WTC11 (cell line): ENCODE results near the gene COBL. TPM values are rescaled to one million over a fixed set of nuclear protein-coding genes. Genes with fewer than 3 reads are reported as not detected.

Experiments used
- ATAC-seq: fragments of 200-7000 bp; cut with Tn5 transposase; 2 replicates; pipeline ENCODE4 v1.10.0; 2021; ENCODE audit warnings: mild to moderate bottlenecking, moderate library complexity
- CTCF ChIA-PET: fragments of 300-600 bp; sonication (Branson Sonifier 250); formaldehyde crosslinking; loops from one replicate; lab custom pipeline; 2021; ENCODE audit warnings: antibody characterized with exemption; lab: Charles Lee
- POLR2A ChIA-PET: fragments of 350-600 bp; sonication (Branson Sonifier 250); formaldehyde crosslinking; loops from one replicate; lab custom pipeline; 2021; ENCODE audit warnings: antibody characterized with exemption; lab: Charles Lee
- DNase-seq: peaks from one replicate; pipeline ENCODE4 v3.0.0; 2021; ENCODE audit warnings: low spot score
- H3K27ac Mint-ChIP-seq: 2 replicates; pipeline ENCODE4 v1.8.0; 2021; ENCODE audit warnings: mixed read lengths
- H3K27me3 Mint-ChIP-seq: 2 replicates; pipeline ENCODE4 v1.8.0; 2021; ENCODE audit warnings: low read depth, mild to moderate bottlenecking, moderate library complexity, mixed read lengths
- H3K36me3 Mint-ChIP-seq: 2 replicates; pipeline ENCODE4 v1.8.0; 2021; ENCODE audit warnings: mixed read lengths
- H3K4me1 Mint-ChIP-seq: 2 replicates; pipeline ENCODE4 v1.8.0; 2022; ENCODE audit warnings: mixed read lengths
- H3K4me3 Mint-ChIP-seq: 2 replicates; pipeline ENCODE4 v1.8.0; 2021; ENCODE audit warnings: mild to moderate bottlenecking, moderate library complexity, mixed read lengths
- H3K9me3 Mint-ChIP-seq: 2 replicates; pipeline ENCODE4 v1.8.0; 2021; ENCODE audit warnings: mixed read lengths
- AFF4 ChIP-seq: sonication (generic); formaldehyde crosslinking; IDR thresholded peaks from 2 replicates; pipeline ENCODE4 v1.8.1; 2023; ENCODE audit warnings: mild to moderate bottlenecking, missing genetic modification reagents, borderline replicate concordance
- ATF1 ChIP-seq: sonication (generic); formaldehyde crosslinking; IDR thresholded peaks from 2 replicates; pipeline ENCODE4 v1.8.1; 2023; ENCODE audit warnings: mild to moderate bottlenecking, moderate library complexity, missing genetic modification reagents
- CDX4 ChIP-seq: fragments of 250-450 bp; sonication (Bioruptor Pico); IDR thresholded peaks from 2 replicates; pipeline ENCODE4 v1.9.0; 2021; ENCODE audit warnings: moderate library complexity, mild to moderate bottlenecking, inconsistent platforms, borderline replicate concordance
- FOXK1 ChIP-seq: sonication (generic); formaldehyde crosslinking; IDR thresholded peaks from 2 replicates; pipeline ENCODE4 v1.8.0; 2022; ENCODE audit warnings: mild to moderate bottlenecking, moderate library complexity, missing genetic modification reagents
- GRHL2 ChIP-seq: fragments of 250-450 bp; sonication (Bioruptor Pico); IDR thresholded peaks from 2 replicates; pipeline ENCODE4 v1.8.0; 2022; ENCODE audit warnings: mild to moderate bottlenecking, moderate library complexity; ENCODE audit not compliant: insufficient replicate concordance, severe bottlenecking
- HMGA2 ChIP-seq: fragments of 250-450 bp; sonication (Bioruptor Pico); IDR thresholded peaks from 2 replicates; pipeline ENCODE4 v1.4.0; 2021; ENCODE audit warnings: mild to moderate bottlenecking, moderate library complexity
- IRF1 ChIP-seq: sonication (generic); formaldehyde crosslinking; IDR thresholded peaks from 2 replicates; pipeline ENCODE4 v1.8.0; 2023; ENCODE audit warnings: missing genetic modification reagents
- MLX ChIP-seq: sonication (generic); formaldehyde crosslinking; IDR thresholded peaks from 2 replicates; pipeline ENCODE4 v1.8.1; 2023; ENCODE audit warnings: mild to moderate bottlenecking, missing genetic modification reagents, moderate library complexity
- NR2C2 ChIP-seq: sonication (generic); formaldehyde crosslinking; IDR thresholded peaks from 2 replicates; pipeline ENCODE4 v1.8.0; 2022; ENCODE audit warnings: mild to moderate bottlenecking, missing genetic modification reagents
- TEAD1 ChIP-seq: sonication (generic); formaldehyde crosslinking; IDR thresholded peaks from 2 replicates; pipeline ENCODE4 v1.8.0; 2022; ENCODE audit warnings: mild to moderate bottlenecking, missing genetic modification reagents
- ZNF138 ChIP-seq: sonication (generic); formaldehyde crosslinking; conservative IDR thresholded peaks from 2 replicates; pipeline ENCODE4 v1.8.1; 2022; ENCODE audit warnings: mild to moderate bottlenecking, moderate library complexity, missing genetic modification reagents
- ZNF232 ChIP-seq: sonication (generic); formaldehyde crosslinking; IDR thresholded peaks from 2 replicates; pipeline ENCODE4 v1.8.0; 2022; ENCODE audit warnings: mild to moderate bottlenecking, missing genetic modification reagents
- ZNF317 ChIP-seq: sonication (generic); formaldehyde crosslinking; IDR thresholded peaks from 2 replicates; pipeline ENCODE4 v1.8.1; 2023; ENCODE audit warnings: low read depth, mild to moderate bottlenecking, moderate library complexity, missing genetic modification reagents, borderline replicate concordance
- ZNF423 ChIP-seq: fragments of 250-450 bp; sonication (Bioruptor Pico); IDR thresholded peaks from 2 replicates; pipeline ENCODE4 v2.1.2; 2022; ENCODE audit warnings: mild to moderate bottlenecking, moderate library complexity
- total RNA-seq: library from RNA; stranded (reverse); gene quantifications from 3 replicates; pipeline ENCODE4 v1.2.3, GENCODE V29; 2021

Gene COBL
- total RNA-seq, 1 experiment from 2014 or later: 36.5 TPM

- TF ChIP-seq AFF4 (CRISPR knock-in tag): no peak
Observed at GRCh38 chr7:51154201-51154600, 162.4 kb downstream of the COBL start (continued).

GRCh38 chr7:51152706-51153200 lies 163.9 kb downstream of the COBL start:
- Mint-ChIP-seq H3K27ac (0 out of 2 replicates have a peak overlapping the region, but pooled peaks have one; percentile 25), H3K4me1 (peaks cover 16% of the 10 kb centered on the region), H3K36me3 (peaks cover 25% of the 10 kb centered on the region), H3K27me3 (no peaks in the 10 kb centered on the region)
- peak; percentile 38; the same call in 1 of the 2 replicates for ATAC-seq
- ChIA-PET CTCF (interaction anchor here (0.8 to 3.3 kb wide), 6 partner anchors 8 to 214 kb away, joined by 3 to 41 read pairs (median 8); no protein-coding TSS in a partner anchor), POLR2A (no interaction called here)
- TF ChIP-seq CDX4 (CRISPR knock-in tag) (no peak), TEAD1 (CRISPR knock-in tag) (no peak), NR2C2 (CRISPR knock-in tag) (no peak), ZNF138 (CRISPR knock-in tag) (no peak), ZNF232 (CRISPR knock-in tag) (no peak), MLX (CRISPR knock-in tag) (no peak), ZNF317 (CRISPR knock-in tag) (no peak), HMGA2 (CRISPR knock-in tag) (no peak)
- TF ChIP-seq, all 79 proteins: peak for 0
- no peak for DNase-seq
- peaks cover 17% of the 10 kb centered on the region for H3K9me3 Mint-ChIP-seq
- no peak overlapping the region for H3K4me3 Mint-ChIP-seq

GRCh38 chr7:51151455-51151854 lies 165.2 kb downstream of the COBL start:
- DNase-seq: no peak
- H3K9me3 Mint-ChIP-seq: peaks cover 23% of the 10 kb centered on the region
- ATAC-seq: no peak
- POLR2A ChIA-PET: no interaction called here
- CTCF ChIA-PET: interaction anchor here (1.1 to 3.3 kb wide), 4 partner anchors 10 to 684 kb away, joined by 3 to 41 read pairs (median 14); no protein-coding TSS in a partner anchor
- no peak overlapping the region for H3K27ac Mint-ChIP-seq
- no peak for TF ChIP-seq AFF4 (CRISPR knock-in tag)
- TF ChIP-seq FOXK1: no peak
- no peak for TF ChIP-seq GRHL2
- TF ChIP-seq ATF1: no peak
- TF ChIP-seq IRF1 (CRISPR knock-in tag): no peak
- no peak for TF ChIP-seq ZNF423
- no peak for TF ChIP-seq ZNF138 (CRISPR knock-in tag)
- H3K27me3 Mint-ChIP-seq: no peaks in the 10 kb centered on the region
- peaks cover 38% of the 10 kb centered on the region for H3K36me3 Mint-ChIP-seq
- peaks cover 16% of the 10 kb centered on the region for H3K4me1 Mint-ChIP-seq
- H3K4me3 Mint-ChIP-seq: no peak overlapping the region
